Measurements from ENCODE around the gene KRTAP12-2.
"Not testable (repeated sequence)": the region's sequence is repeated elsewhere in the genome, so short reads cannot be mapped to it uniquely, and the experiment has no call there.

Gene KRTAP12-2

DNA sequence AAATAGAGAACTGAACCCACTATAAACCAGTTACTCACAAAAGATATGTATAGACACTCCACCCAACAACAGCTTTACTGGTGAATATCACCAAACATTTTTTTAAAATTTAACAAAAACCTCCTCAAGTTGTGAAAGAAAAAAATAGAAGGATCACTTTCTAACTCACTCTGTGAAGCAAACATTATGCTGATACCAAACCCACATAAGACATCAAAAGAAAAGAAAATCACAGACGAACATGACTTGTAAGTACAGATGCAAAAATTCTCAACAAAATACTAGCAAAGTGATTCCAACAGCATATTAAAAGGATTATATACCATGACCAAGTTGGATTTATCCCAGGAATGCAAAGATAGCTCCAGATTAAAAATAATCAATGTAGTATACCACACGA, 25.0 kb upstream of the KRTAP12-2 start:
- Histone ChIP-seq H3K27me3 (ENCODE audit: low read length) (no peaks in the 10 kb centered on the region), H3K9me3 (ENCODE audit: insufficient read depth, low read length) (no peaks in the 10 kb centered on the region), H3K27ac (ENCODE audit: low read depth, low read length) (no peak overlapping the region), H3F3A (ENCODE audit: insufficient read depth) (no peaks in the 10 kb centered on the region), H4K20me1 (ENCODE audit: low read depth, low read length) (no peaks in the 10 kb centered on the region), H3K9me2 (replicated peaks; ENCODE audit: insufficient read depth, low read length) (no peaks in the 10 kb centered on the region), H3K36me3 (ENCODE audit: low read length) (no peaks in the 10 kb centered on the region), H3K4me2 (ENCODE audit: low read depth, low read length, poor library complexity, severe bottlenecking) (no peak overlapping the region), H2AFZ (ENCODE audit: low read depth, low read length, severe bottlenecking) (no peak overlapping the region), H3K4me3 (ENCODE audit: insufficient read depth, low read length, poor library complexity, severe bottlenecking) (no peak overlapping the region), H3K9ac (ENCODE audit: low read length) (no peak overlapping the region), H3K79me2 (ENCODE audit: insufficient read depth, low read length) (no peaks in the 10 kb centered on the region)
- TF ChIP-seq EZH2phosphoT487 (conservative IDR thresholded peaks at IDR 0.05; ENCODE audit: low read length): no peak
- TF ChIP-seq, protein P1, sequence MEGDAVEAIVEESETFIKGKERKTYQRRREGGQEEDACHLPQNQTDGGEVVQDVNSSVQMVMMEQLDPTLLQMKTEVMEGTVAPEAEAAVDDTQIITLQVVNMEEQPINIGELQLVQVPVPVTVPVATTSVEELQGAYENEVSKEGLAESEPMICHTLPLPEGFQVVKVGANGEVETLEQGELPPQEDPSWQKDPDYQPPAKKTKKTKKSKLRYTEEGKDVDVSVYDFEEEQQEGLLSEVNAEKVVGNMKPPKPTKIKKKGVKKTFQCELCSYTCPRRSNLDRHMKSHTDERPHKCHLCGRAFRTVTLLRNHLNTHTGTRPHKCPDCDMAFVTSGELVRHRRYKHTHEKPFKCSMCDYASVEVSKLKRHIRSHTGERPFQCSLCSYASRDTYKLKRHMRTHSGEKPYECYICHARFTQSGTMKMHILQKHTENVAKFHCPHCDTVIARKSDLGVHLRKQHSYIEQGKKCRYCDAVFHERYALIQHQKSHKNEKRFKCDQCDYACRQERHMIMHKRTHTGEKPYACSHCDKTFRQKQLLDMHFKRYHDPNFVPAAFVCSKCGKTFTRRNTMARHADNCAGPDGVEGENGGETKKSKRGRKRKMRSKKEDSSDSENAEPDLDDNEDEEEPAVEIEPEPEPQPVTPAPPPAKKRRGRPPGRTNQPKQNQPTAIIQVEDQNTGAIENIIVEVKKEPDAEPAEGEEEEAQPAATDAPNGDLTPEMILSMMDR (IDR thresholded peaks at IDR 0.05; ENCODE audit: insufficient read depth, low read length, poor library complexity, severe bottlenecking): no peak

DNA sequence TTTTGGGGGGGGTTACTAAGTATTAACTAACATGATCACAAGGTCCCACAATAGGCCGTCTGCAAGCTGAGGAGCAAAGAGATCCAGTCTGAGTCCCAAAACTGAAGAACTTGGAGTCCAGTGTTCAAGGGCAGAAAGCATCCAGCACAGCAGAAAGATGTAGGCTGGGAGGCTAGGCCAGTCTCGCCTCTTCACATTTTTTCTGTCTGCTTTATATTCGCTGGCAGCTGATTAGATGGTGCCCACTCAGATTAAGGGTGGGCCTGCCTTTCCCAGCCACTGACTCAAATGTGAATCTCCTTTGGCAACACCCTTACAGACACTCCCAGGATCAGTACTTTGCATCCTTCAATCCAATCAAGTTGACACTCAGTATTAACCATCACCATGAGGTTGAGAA, 23.0 kb upstream of the KRTAP12-2 start:
- H3K9ac ChIP-seq (ENCODE audit: low read length); H3K9me2 ChIP-seq (replicated peaks; ENCODE audit: insufficient read depth, low read length); H3K36me3 ChIP-seq (ENCODE audit: low read length); H3K27me3 ChIP-seq (ENCODE audit: low read length); H3K79me2 ChIP-seq (ENCODE audit: insufficient read depth, low read length); H3F3A ChIP-seq (ENCODE audit: insufficient read depth); H3K4me3 ChIP-seq (ENCODE audit: insufficient read depth, low read length, poor library complexity, severe bottlenecking); H4K20me1 ChIP-seq (ENCODE audit: low read depth, low read length); H2AFZ ChIP-seq (ENCODE audit: low read depth, low read length, severe bottlenecking); H3K27ac ChIP-seq (ENCODE audit: low read depth, low read length); H3K4me2 ChIP-seq (ENCODE audit: low read depth, low read length, poor library complexity, severe bottlenecking); H3K9me3 ChIP-seq (ENCODE audit: insufficient read depth, low read length): not testable (repeated sequence)

DNA sequence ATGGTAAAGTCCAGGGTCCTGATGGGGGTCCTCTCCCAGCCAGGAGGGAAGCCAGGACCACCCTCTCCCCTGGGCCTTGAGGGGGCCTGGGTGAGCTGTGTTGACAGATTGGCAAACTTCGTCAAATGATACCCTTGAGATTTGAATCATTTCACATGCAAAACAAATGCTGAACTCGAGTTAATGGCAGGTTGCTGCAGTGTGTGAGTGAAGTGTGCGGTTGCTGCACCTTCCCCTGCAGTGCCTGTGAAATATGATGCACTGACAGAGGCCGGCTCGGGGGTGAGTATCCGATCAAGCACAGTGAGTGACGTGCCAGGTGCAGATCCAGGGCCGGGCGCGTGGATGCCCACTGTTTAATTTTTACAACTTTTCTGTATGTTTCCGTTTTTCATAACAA, 20.9 kb upstream of the KRTAP12-2 start:
- Histone ChIP-seq H2AFZ (ENCODE audit: low read depth, low read length, severe bottlenecking) (no peak overlapping the region), H3K9me3 (ENCODE audit: insufficient read depth, low read length) (no peaks in the 10 kb centered on the region), H3K4me2 (ENCODE audit: low read depth, low read length, poor library complexity, severe bottlenecking) (no peak overlapping the region), H3K9me2 (replicated peaks; ENCODE audit: insufficient read depth, low read length) (no peaks in the 10 kb centered on the region), H3K27me3 (ENCODE audit: low read length) (no peaks in the 10 kb centered on the region), H3K9ac (ENCODE audit: low read length) (no peak overlapping the region), H4K20me1 (ENCODE audit: low read depth, low read length) (no peaks in the 10 kb centered on the region), H3K36me3 (ENCODE audit: low read length) (no peaks in the 10 kb centered on the region), H3K27ac (ENCODE audit: low read depth, low read length) (no peak overlapping the region), H3K4me3 (ENCODE audit: insufficient read depth, low read length, poor library complexity, severe bottlenecking) (no peak overlapping the region), H3F3A (ENCODE audit: insufficient read depth) (no peaks in the 10 kb centered on the region), H3K79me2 (ENCODE audit: insufficient read depth, low read length) (no peaks in the 10 kb centered on the region)
- TF ChIP-seq, protein P1 (IDR thresholded peaks at IDR 0.05; ENCODE audit: insufficient read depth, low read length, poor library complexity, severe bottlenecking): no peak
- TF ChIP-seq EZH2phosphoT487 (conservative IDR thresholded peaks at IDR 0.05; ENCODE audit: low read length): no peak

DNA sequence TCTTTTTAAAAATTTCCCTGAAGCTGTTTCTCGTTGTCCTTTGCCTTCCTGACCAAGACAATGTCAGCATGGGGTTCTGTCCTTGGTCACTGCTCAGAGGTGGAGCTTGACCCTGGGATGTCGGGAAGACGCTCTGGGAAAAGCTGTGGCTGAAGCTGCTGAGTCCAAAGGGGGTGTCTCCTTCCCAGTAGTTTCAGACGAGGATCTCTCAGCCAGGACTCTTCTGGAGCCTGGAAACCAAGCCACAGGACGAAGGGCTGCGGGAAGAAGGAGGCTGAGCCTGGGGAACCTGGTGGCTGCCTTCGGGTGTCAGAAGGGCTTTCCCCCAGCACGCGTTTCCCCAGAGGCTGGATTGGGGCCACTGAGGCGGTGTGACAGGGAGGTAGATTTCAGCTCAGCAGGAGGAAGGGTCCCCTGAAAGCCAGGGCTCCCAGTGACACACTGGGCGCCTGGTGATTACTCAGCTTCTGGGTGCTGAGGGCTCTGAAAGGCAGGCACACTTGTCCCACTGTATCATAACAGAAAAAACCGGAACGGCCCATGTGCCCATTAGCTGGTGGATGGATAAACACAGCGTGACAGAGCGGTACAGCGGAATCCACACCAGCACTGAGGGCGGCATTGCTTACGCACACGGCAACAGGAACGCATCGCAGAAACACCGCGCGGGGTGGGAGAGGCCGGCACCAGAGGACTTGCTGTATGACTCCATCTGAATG, 20.3 kb upstream of the KRTAP12-2 start:
- H3K27ac ChIP-seq (ENCODE audit: low read depth, low read length): no peak overlapping the region
- TF ChIP-seq EZH2phosphoT487 (conservative IDR thresholded peaks at IDR 0.05; ENCODE audit: low read length): no peak
- TF ChIP-seq, protein P1 (IDR thresholded peaks at IDR 0.05; ENCODE audit: insufficient read depth, low read length, poor library complexity, severe bottlenecking): no peak
- no peaks in the 10 kb centered on the region for H3F3A ChIP-seq (ENCODE audit: insufficient read depth)
- no peaks in the 10 kb centered on the region for H3K9me3 ChIP-seq (ENCODE audit: insufficient read depth, low read length)
- H3K9ac ChIP-seq (ENCODE audit: low read length): no peak overlapping the region
- H3K79me2 ChIP-seq (ENCODE audit: insufficient read depth, low read length): no peaks in the 10 kb centered on the region
- H3K27me3 ChIP-seq (ENCODE audit: low read length): no peaks in the 10 kb centered on the region
- no peaks in the 10 kb centered on the region for H4K20me1 ChIP-seq (ENCODE audit: low read depth, low read length)
- H3K36me3 ChIP-seq (ENCODE audit: low read length): no peaks in the 10 kb centered on the region
- no peaks in the 10 kb centered on the region for H3K9me2 ChIP-seq (replicated peaks; ENCODE audit: insufficient read depth, low read length)
- no peak overlapping the region for H3K4me2 ChIP-seq (ENCODE audit: low read depth, low read length, poor library complexity, severe bottlenecking)
- no peak overlapping the region for H3K4me3 ChIP-seq (ENCODE audit: insufficient read depth, low read length, poor library complexity, severe bottlenecking)
- no peak overlapping the region for H2AFZ ChIP-seq (ENCODE audit: low read depth, low read length, severe bottlenecking)

Data from SU-DHL-6 (cell line).